Stimulated activated memory B cell treated with anti-CD40 and anti-IgM and Interleukin-4, amounts not matched to agents 10 μg/mL and 1 μg/mL and 100 μg/mL, for 72 hours (primary cell): ENCODE measurements around the gene PARP14.
"Not testable (repeated sequence)": the region's sequence is repeated elsewhere in the genome, so short reads cannot be mapped to it uniquely, and the experiment has no call there.

Experiments used
- ATAC-seq: fragments of 150-1000 bp; cut with Tn5 transposase; 2 replicates; pipeline ENCODE4 v1.10.0; 2021
- H3K27ac Mint-ChIP-seq: one replicate; pipeline ENCODE4 v1.8.0; 2022; ENCODE audit warnings: mild to moderate bottlenecking, mixed read lengths
- H3K27me3 Mint-ChIP-seq: one replicate; pipeline ENCODE4 v1.8.0; 2022; ENCODE audit warnings: mixed read lengths
- H3K36me3 Mint-ChIP-seq: one replicate; pipeline ENCODE4 v1.8.0; 2022; ENCODE audit warnings: mixed read lengths
- H3K4me1 Mint-ChIP-seq: one replicate; pipeline ENCODE4 v1.8.0; 2022; ENCODE audit warnings: mixed read lengths
- H3K4me3 Mint-ChIP-seq: one replicate; pipeline ENCODE4 v1.8.0; 2022; ENCODE audit warnings: mild to moderate bottlenecking, moderate library complexity, mixed read lengths
- H3K9me3 Mint-ChIP-seq: one replicate; pipeline ENCODE4 v1.8.0; 2022; ENCODE audit warnings: mixed read lengths

Gene PARP14

GRCh38 chr3:122690096-122690495 lies 9.5 kb downstream of the PARP14 start:
- H3K4me1 Mint-ChIP-seq = peaks cover 47% of the 10 kb centered on the region
- no peak for ATAC-seq
- H3K4me3 Mint-ChIP-seq = no peak overlapping the region
- H3K9me3 Mint-ChIP-seq = no peaks in the 10 kb centered on the region
- no peak overlapping the region for H3K27ac Mint-ChIP-seq
- peaks cover 58% of the 10 kb centered on the region for H3K36me3 Mint-ChIP-seq
- H3K27me3 Mint-ChIP-seq = no peaks in the 10 kb centered on the region

- peaks cover 52% of the 10 kb centered on the region for H3K4me1 Mint-ChIP-seq
- no peaks in the 10 kb centered on the region for H3K9me3 Mint-ChIP-seq
- H3K36me3 Mint-ChIP-seq = peaks cover 55% of the 10 kb centered on the region
- ATAC-seq = peak; percentile 83
- no peak overlapping the region for H3K27ac Mint-ChIP-seq
- H3K27me3 Mint-ChIP-seq = no peaks in the 10 kb centered on the region
- H3K4me3 Mint-ChIP-seq = no peak overlapping the region
Measured at GRCh38 chr3:122691195-122691594, 10.6 kb downstream of the PARP14 start.

- H3K4me3 Mint-ChIP-seq = no peak overlapping the region
- peaks cover 55% of the 10 kb centered on the region for H3K4me1 Mint-ChIP-seq
- H3K27ac Mint-ChIP-seq = peak overlapping the region; percentile 46
- H3K27me3 Mint-ChIP-seq = no peaks in the 10 kb centered on the region
- no peak for ATAC-seq
- H3K36me3 Mint-ChIP-seq = peaks cover 67% of the 10 kb centered on the region
- H3K9me3 Mint-ChIP-seq = peaks cover 3% of the 10 kb centered on the region
Measured at GRCh38 chr3:122692674-122693073, 12.0 kb downstream of the PARP14 start.

- Mint-ChIP-seq H3K27me3 (no peaks in the 10 kb centered on the region), H3K9me3 (peaks cover 3% of the 10 kb centered on the region), H3K36me3 (peaks cover 63% of the 10 kb centered on the region), H3K4me3 (peak overlapping the region; percentile 13), H3K27ac (peak overlapping the region; percentile 71), H3K4me1 (peaks cover 72% of the 10 kb centered on the region)
- peak; percentile 80 for ATAC-seq
Measured at GRCh38 chr3:122694966-122695365, 14.3 kb downstream of the PARP14 start.

GRCh38 chr3:122695927-122696561 lies 15.4 kb downstream of the PARP14 start:
- Mint-ChIP-seq H3K27ac (peak overlapping the region; percentile 71), H3K9me3 (peaks cover 3% of the 10 kb centered on the region), H3K36me3 (peaks cover 66% of the 10 kb centered on the region)

GRCh38 chr3:122697952-122698620 lies 17.4 kb downstream of the PARP14 start:
- Mint-ChIP-seq H3K4me3 (peak overlapping the region; percentile 21), H3K36me3 (peaks cover 67% of the 10 kb centered on the region), H3K27me3 (no peaks in the 10 kb centered on the region), H3K4me1 (peaks cover 73% of the 10 kb centered on the region), H3K9me3 (peaks cover 3% of the 10 kb centered on the region), H3K27ac (peak overlapping the region; percentile 71)
- peak; percentile 99 for ATAC-seq

More at GRCh38 chr3:122695927-122696561, 15.4 kb downstream of the PARP14 start:
- peaks cover 75% of the 10 kb centered on the region for H3K4me1 Mint-ChIP-seq
- no peaks in the 10 kb centered on the region for H3K27me3 Mint-ChIP-seq
- no peak overlapping the region for H3K4me3 Mint-ChIP-seq
- ATAC-seq = no peak

GRCh38 chr3:122700193-122700592 lies 19.6 kb downstream of the PARP14 start:
- Mint-ChIP-seq H3K9me3 (peaks cover 3% of the 10 kb centered on the region), H3K36me3 (peaks cover 67% of the 10 kb centered on the region)
- ATAC-seq = no peak

GRCh38 chr3:122705379-122705778 lies 24.7 kb downstream of the PARP14 start:
- Mint-ChIP-seq H3K9me3 (no peaks in the 10 kb centered on the region), H3K27ac (no peak overlapping the region), H3K36me3 (peaks cover 82% of the 10 kb centered on the region), H3K27me3 (no peaks in the 10 kb centered on the region), H3K4me1 (peaks cover 54% of the 10 kb centered on the region), H3K4me3 (no peak overlapping the region)
- ATAC-seq = no peak

More at GRCh38 chr3:122700193-122700592, 19.6 kb downstream of the PARP14 start:
- Mint-ChIP-seq H3K27me3 (no peaks in the 10 kb centered on the region), H3K27ac (peak overlapping the region; percentile 78), H3K4me3 (no peak overlapping the region), H3K4me1 (peaks cover 65% of the 10 kb centered on the region)

GRCh38 chr3:122710616-122711251 lies 30.1 kb downstream of the PARP14 start:
- not testable (repeated sequence) for H3K27me3 Mint-ChIP-seq, H3K4me3 Mint-ChIP-seq, ATAC-seq, H3K9me3 Mint-ChIP-seq
- Mint-ChIP-seq H3K36me3 (peaks cover 89% of the 10 kb centered on the region), H3K4me1 (peaks cover 44% of the 10 kb centered on the region), H3K27ac (peak overlapping the region; percentile 71)

DNA sequence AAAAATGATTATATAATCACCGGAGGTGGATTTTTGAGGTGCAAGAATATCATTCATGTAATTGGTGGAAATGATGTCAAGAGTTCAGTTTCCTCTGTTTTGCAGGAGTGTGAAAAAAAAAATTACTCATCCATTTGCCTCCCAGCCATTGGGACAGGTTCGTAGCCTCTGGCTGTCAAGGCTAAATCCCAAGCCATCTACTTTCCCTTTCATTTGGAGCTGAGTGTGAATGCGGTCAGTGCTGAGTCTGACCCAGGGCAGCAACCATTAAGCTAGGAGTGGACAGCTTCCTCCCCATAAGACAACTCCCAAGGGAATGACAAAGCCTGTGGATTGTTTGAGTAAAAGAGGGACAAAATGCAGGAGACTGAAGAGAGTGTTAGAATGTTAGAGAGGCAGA lies 33.6 kb downstream of the PARP14 start:
- peaks cover 85% of the 10 kb centered on the region for H3K36me3 Mint-ChIP-seq
- H3K27ac Mint-ChIP-seq = peak overlapping the region; percentile 6
- no peak for ATAC-seq
- no peaks in the 10 kb centered on the region for H3K9me3 Mint-ChIP-seq
- no peak overlapping the region for H3K4me3 Mint-ChIP-seq
- H3K4me1 Mint-ChIP-seq = peaks cover 29% of the 10 kb centered on the region
- no peaks in the 10 kb centered on the region for H3K27me3 Mint-ChIP-seq

GRCh38 chr3:122716667-122717066 lies 36.0 kb downstream of the PARP14 start:
- Mint-ChIP-seq H3K4me3 (no peak overlapping the region), H3K27ac (peak overlapping the region; percentile 6), H3K27me3 (no peaks in the 10 kb centered on the region), H3K36me3 (peaks cover 80% of the 10 kb centered on the region), H3K9me3 (no peaks in the 10 kb centered on the region), H3K4me1 (peaks cover 20% of the 10 kb centered on the region)
- no peak for ATAC-seq

GRCh38 chr3:122719273-122719921 lies 38.8 kb downstream of the PARP14 start:
- no peaks in the 10 kb centered on the region for H3K9me3 Mint-ChIP-seq
- no peaks in the 10 kb centered on the region for H3K27me3 Mint-ChIP-seq
- peaks cover 78% of the 10 kb centered on the region for H3K36me3 Mint-ChIP-seq
- H3K4me1 Mint-ChIP-seq = peaks cover 16% of the 10 kb centered on the region
- no peak overlapping the region for H3K27ac Mint-ChIP-seq
- H3K4me3 Mint-ChIP-seq = no peak overlapping the region
- no peak for ATAC-seq

DNA sequence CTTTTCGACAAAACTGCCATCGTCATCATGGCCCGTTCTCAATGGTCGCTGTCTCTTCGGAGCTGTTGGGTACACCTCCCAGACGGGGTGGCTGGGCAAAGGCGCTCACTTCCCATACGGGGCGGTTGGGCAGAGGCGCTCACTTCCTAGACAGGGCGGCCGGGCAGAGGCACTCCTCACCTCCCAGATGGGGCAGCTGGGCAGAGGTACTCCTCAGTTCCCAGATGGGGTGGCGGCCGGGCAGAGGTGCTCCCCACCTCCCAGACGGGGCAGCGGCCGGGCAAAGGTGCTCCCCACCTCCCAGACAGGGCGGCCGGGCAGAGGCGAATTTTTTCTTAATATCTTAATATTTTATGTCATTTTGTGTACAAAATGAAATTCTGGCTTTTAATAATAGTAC lies 44.5 kb downstream of the PARP14 start:
- H3K27ac Mint-ChIP-seq = no peak overlapping the region
- H3K4me1 Mint-ChIP-seq = peaks cover 12% of the 10 kb centered on the region
- H3K27me3 Mint-ChIP-seq = no peaks in the 10 kb centered on the region
- no peak for ATAC-seq
- peaks cover 73% of the 10 kb centered on the region for H3K36me3 Mint-ChIP-seq
- H3K9me3 Mint-ChIP-seq = peaks cover 3% of the 10 kb centered on the region
- H3K4me3 Mint-ChIP-seq = no peak overlapping the region

- no peak for ATAC-seq
- Mint-ChIP-seq H3K9me3 (peaks cover 3% of the 10 kb centered on the region), H3K4me1 (no peaks in the 10 kb centered on the region), H3K4me3 (no peak overlapping the region), H3K27me3 (no peaks in the 10 kb centered on the region), H3K27ac (peak overlapping the region; percentile 40), H3K36me3 (peaks cover 65% of the 10 kb centered on the region)
Measured at GRCh38 chr3:122727294-122727693, 46.7 kb downstream of the PARP14 start.

DNA sequence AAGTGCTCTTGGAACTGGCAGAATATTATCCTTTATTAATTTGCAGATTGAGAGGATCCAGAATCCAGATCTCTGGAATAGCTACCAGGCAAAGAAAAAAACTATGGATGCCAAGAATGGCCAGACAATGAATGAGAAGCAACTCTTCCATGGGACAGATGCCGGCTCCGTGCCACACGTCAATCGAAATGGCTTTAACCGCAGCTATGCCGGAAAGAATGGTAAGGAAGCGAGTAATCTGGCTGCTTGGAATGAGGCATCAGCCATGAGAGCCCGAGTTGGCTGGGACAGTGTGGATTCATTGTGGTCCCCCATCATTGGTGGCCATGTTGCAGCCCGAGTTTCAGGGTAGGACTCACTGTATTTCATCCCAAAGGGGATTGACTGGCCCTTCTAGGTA lies 47.1 kb downstream of the PARP14 start:
- peaks cover 65% of the 10 kb centered on the region for H3K36me3 Mint-ChIP-seq
- peak overlapping the region; percentile 40 for H3K27ac Mint-ChIP-seq
- peaks cover 3% of the 10 kb centered on the region for H3K9me3 Mint-ChIP-seq
- H3K4me3 Mint-ChIP-seq = no peak overlapping the region
- H3K27me3 Mint-ChIP-seq = no peaks in the 10 kb centered on the region
- no peak for ATAC-seq
- H3K4me1 Mint-ChIP-seq = no peaks in the 10 kb centered on the region
